Fibroblast of villous mesenchyme (primary cell): ENCODE results near the gene PUM2. TPM values are rescaled to one million over a fixed set of nuclear protein-coding genes. Genes with fewer than 3 reads are reported as not detected.
"Not testable (repeated sequence)": the region's sequence is repeated elsewhere in the genome, so short reads cannot be mapped to it uniquely, and the experiment has no call there.

ENCODE experiments used
- DNase-seq: peaks from one replicate; pipeline ENCODE4 v3.0.0-alpha.2; 2010; ENCODE audit warnings: low read depth
- H3K4me3 ChIP-seq: 2 replicates; pipeline ENCODE4 v1.5.1; 2011; ENCODE audit warnings: low read depth, mild to moderate bottlenecking, low read length
- total RNA-seq: library from RNA; depleted of rRNA; stranded (reverse); fragments of >200 nt; gene quantifications from 2 replicates; pipeline ENCODE4 v1.2.3, GENCODE V29; 2012
- TF ChIP-seq, protein P1 (sequence below): IDR thresholded peaks from 2 replicates; pipeline ENCODE4 v1.5.1; 2012; ENCODE audit warnings: low read depth, mild to moderate bottlenecking, low read length; ENCODE audit not compliant: insufficient read depth

PUM2 gene
- total RNA-seq, 1 donor, result 56.1 TPM

DNA sequence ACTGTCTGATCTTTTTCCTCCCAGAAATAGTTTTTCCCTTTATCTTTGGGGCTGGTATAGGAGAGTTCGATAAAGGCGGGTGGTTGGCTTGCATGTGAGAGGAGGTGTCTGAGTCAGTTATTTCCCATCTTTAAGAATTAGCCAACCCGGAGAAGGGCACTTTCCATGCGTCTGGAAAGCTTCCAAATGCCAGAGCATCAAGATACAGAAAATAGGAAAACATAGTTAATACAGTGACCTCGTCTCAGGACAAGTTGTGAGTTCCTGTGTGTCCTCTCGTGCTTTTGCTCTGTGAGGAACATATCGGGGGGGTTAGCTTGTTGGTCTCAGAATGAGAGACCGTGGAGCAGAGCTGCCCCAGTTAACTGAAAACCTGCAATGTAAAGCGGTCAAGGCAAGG, 18.7 kb upstream of the PUM2 start:
- TF ChIP-seq, protein P1, sequence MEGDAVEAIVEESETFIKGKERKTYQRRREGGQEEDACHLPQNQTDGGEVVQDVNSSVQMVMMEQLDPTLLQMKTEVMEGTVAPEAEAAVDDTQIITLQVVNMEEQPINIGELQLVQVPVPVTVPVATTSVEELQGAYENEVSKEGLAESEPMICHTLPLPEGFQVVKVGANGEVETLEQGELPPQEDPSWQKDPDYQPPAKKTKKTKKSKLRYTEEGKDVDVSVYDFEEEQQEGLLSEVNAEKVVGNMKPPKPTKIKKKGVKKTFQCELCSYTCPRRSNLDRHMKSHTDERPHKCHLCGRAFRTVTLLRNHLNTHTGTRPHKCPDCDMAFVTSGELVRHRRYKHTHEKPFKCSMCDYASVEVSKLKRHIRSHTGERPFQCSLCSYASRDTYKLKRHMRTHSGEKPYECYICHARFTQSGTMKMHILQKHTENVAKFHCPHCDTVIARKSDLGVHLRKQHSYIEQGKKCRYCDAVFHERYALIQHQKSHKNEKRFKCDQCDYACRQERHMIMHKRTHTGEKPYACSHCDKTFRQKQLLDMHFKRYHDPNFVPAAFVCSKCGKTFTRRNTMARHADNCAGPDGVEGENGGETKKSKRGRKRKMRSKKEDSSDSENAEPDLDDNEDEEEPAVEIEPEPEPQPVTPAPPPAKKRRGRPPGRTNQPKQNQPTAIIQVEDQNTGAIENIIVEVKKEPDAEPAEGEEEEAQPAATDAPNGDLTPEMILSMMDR, result no peak
- no peak overlapping the region for H3K4me3 ChIP-seq
- DNase-seq, result no peak

DNA sequence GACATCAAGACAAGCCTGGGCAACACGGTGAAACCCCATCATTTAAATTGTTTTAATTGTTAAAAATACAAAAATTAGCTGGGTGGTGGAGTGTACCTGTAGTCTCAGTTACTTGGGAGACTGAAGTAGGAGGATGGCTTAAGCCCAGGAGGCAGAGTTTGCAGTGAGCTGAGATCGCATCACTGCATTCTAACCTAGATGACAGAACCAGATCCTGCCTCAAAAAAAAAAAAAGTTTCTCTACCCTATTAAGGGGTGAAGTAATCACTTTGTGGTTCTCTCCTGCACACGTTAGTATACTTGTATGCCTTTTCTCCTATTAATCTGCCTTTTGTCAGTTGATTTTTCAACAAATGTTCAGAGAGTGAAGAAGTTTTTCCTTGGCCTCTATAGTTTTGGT, 18.1 kb upstream of the PUM2 start:
- H3K4me3 ChIP-seq, result no peak overlapping the region
- TF ChIP-seq, protein P1, result no peak
- DNase-seq, result no peak

DNA sequence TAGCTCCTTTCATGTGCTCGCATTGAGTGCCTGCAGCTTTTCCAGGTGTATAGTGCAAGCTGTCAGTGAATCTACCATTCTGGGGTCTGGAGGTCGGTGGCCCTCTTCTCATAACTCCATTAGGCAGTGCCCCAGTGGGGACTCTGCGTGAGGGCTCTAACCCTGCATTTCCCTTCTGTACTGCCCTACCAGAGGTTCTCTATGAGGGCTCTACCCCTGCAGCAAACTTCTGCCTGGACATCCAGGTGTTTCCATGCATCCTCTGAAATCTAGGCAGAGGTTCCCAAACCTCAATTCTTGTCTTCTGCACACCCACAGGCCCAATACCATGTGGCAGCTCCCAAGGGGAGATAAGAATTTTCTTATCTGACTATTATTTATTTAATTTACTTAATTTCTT, 17.3 kb upstream of the PUM2 start:
- not testable (repeated sequence) for DNase-seq, H3K4me3 ChIP-seq

DNA sequence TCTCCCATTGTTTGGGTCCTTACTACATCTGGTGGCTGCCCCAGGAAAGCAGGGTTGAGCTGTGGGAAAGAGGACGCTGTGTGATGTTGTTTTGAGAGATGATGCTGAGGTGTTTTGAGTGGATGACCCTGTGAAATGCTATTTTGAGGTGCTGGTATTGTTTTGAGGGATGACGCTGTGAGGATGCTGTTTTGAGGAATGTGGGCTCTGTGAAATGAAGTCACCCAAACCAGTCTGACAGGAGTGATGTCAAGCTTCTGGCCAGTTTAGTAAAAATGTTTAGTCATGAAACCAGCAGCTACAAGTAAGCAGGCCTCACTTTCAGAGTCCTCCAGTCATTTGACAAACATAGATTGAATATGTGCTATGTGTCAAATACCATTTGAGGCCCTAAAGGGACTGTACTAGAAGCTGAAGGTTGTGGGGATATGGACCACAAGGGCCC, 16.1 kb upstream of the PUM2 start:
- H3K4me3 ChIP-seq, result no peak overlapping the region
- TF ChIP-seq, protein P1, result no peak
- DNase-seq, result peak; percentile 47

DNA sequence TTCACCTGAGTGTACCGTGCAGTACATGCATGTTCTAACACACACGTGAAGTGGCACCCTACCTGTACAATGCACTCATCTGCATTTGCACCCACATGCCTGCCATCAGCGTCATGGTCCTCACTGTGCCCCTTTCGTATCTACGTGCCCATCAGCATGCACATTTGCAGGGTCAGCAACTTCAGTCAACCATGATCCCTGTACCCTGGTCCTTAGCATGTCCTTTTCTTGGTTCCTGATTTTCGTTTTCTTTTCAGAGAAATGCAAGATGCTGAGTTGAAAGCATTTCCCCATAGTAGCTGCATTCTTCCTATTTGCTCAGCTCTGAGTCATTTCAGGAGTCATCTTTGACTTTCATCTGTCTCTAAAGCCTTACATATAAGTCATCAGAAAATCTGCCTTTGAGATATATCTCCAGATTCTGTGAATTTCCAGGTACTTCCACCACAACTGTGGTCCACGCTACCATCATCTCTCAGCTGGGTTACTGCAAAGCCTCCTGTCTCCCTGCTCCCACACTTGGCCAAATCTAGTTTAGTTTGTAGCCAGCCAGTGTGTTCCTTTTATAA, 14.7 kb upstream of the PUM2 start:
- TF ChIP-seq, protein P1, result no peak
- peak; percentile 57 for DNase-seq

DNA sequence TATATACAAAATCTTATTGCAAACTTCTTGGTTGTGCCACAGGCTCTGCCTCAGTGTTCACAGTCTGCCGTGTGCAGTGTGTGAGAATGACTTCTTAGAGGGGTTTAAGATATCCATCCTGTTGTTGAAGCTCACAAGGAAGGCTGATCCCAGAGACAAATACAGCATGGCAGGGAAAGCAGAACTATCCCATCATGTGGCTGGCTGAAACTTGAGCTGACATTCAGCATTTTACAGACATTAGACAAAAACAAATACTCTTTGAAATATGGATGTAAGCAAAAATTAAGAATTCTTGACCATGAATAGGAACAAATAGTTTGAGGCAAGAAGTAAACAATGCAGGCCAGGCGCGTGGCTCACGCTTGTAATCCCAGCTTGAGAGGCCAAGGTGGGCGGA, 12.9 kb upstream of the PUM2 start:
- H3K4me3 ChIP-seq, result no peak overlapping the region
- no peak for DNase-seq
- TF ChIP-seq, protein P1, result no peak

More for the DNA sequence above, 14.7 kb upstream of the PUM2 start:
- H3K4me3 ChIP-seq, result no peak overlapping the region

DNA sequence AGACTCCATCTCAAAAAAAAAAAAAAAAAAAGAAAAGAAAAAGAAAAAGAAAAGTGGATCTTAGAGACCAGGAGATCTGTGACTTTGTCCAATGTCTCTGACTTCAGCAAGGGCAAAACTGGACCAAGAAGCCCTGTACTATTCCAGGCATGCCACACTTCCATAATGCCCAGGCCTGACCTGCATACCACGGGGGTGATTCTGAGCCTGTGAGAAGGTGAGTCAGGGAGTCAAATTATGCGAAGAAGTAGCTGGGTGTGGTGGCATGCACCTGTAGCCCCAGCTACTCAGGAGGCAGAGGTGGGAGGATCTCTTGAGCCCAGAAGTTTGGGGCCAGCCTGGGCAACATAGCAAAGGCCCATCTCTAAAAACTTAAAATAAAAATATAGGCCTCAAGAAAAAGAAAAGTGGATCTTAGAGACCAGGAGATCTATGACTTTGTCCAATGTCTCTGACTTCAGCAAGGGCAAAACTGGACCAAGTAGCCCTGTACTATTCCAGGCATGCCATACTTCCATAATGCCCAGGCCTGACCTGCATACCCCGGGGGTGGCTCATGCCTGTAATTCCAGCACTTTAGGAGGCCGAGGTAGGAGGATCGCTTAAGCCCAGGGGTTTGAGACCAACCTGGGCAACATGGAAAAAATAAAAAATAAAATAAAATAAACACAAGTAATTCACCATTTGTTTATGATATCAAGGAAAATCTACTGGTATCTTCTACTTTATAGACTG, 12.2 kb upstream of the PUM2 start:
- TF ChIP-seq, protein P1, result no peak
- no peak overlapping the region for H3K4me3 ChIP-seq
- no peak for DNase-seq
